H1 (cell line): ENCODE results near the gene GABRA6. TPM values are rescaled to one million over a fixed set of nuclear protein-coding genes. Genes with fewer than 3 reads are reported as not detected.

ENCODE experiments used
- CTCF ChIA-PET: fragments of 300-600 bp; sonication (Branson Sonifier 250); formaldehyde crosslinking; loops from one replicate; lab custom pipeline; 2021; ENCODE audit not compliant: partially characterized antibody; lab: Charles Lee
- POLR2A ChIA-PET: fragments of 300-600 bp; sonication (Branson Sonifier 250); formaldehyde crosslinking; loops from one replicate; lab custom pipeline; 2021; ENCODE audit warnings: inconsistent platforms; ENCODE audit not compliant: partially characterized antibody; lab: Charles Lee
- DNase-seq, 2 experiments: peaks; one replicate each; pipeline versions ENCODE4 v3.0.0 to v3.0.0-alpha.2; 2010 to 2022; ENCODE audit warnings: low spot score in 2 of 2, low read depth in 1 of 2, mixed read lengths in 1 of 2
- FAIRE-seq: peaks from 2 replicates; lab custom pipeline; 2011; peaks lifted over from hg19 to GRCh38; lab: Jason Lieb, UNC
- H2AFZ ChIP-seq: 2 replicates; pipeline ENCODE4 v1.8.1; 2012; ENCODE audit warnings: low read length, inconsistent platforms
- H2AK5ac ChIP-seq: 2 replicates; pipeline ENCODE4 v1.6.1; 2013; ENCODE audit warnings: low read depth, low read length
- H2BK120ac ChIP-seq: replicated peaks from 2 replicates; pipeline ENCODE3; 2013; ENCODE audit warnings: low read depth, low read length, inconsistent platforms
- H2BK12ac ChIP-seq: 2 replicates; pipeline ENCODE4 v1.6.1; 2013; ENCODE audit warnings: low read depth, low read length
- H2BK15ac ChIP-seq: 2 replicates; pipeline ENCODE4 v1.6.1; 2013; ENCODE audit warnings: low read length
- H2BK20ac ChIP-seq: 2 replicates; pipeline ENCODE4 v1.6.1; 2013; ENCODE audit warnings: low read length
- H2BK5ac ChIP-seq: 2 replicates; pipeline ENCODE4 v1.6.1; 2013; ENCODE audit warnings: low read depth, low read length
- H3K14ac ChIP-seq: 2 replicates; pipeline ENCODE4 v1.6.1; 2013; ENCODE audit warnings: inconsistent platforms; ENCODE audit not compliant: insufficient read length
- H3K18ac ChIP-seq: 2 replicates; pipeline ENCODE4 v1.6.1; 2013; ENCODE audit warnings: low read length; ENCODE audit errors: extremely low read depth
- H3K23ac ChIP-seq: 2 replicates; pipeline ENCODE4 v1.6.1; 2013; ENCODE audit warnings: inconsistent platforms; ENCODE audit not compliant: insufficient read length
- H3K23me2 ChIP-seq: 2 replicates; pipeline ENCODE4 v1.6.1; 2013; ENCODE audit warnings: low read depth, low read length
- H3K27ac ChIP-seq: 2 replicates; pipeline ENCODE4 v1.6.1; 2011; ENCODE audit warnings: low read depth, low read length, inconsistent platforms
- H3K27me3 ChIP-seq, 4 experiments: replicated peaks in 1 of 4; 1 replicate in 1 of 4; 2 replicates in 3 of 4; pipeline versions ENCODE4 v1.6.1 to v1.8.1; 2011 to 2013; ENCODE audit warnings: low read length in 3 of 4, mild to moderate bottlenecking in 3 of 4, inconsistent platforms in 2 of 4, mixed read lengths in 2 of 4, moderate library complexity in 1 of 4; ENCODE audit not compliant: control insufficient read depth in 3 of 4, insufficient read depth in 3 of 4; ENCODE audit errors: extremely low read depth in 1 of 4
- H3K36me3 ChIP-seq, 4 experiments: 2 replicates each; pipeline versions ENCODE4 v1.6.1 to v1.8.1; 2011 to 2013; ENCODE audit warnings: mild to moderate bottlenecking in 4 of 4, low read length in 3 of 4, moderate library complexity in 2 of 4, control low read depth in 1 of 4, inconsistent platforms in 1 of 4; ENCODE audit not compliant: insufficient read depth in 4 of 4, control insufficient read depth in 2 of 4
- H3K4ac ChIP-seq: replicated peaks from 2 replicates; pipeline ENCODE3; 2013; ENCODE audit warnings: low read length, low read depth, mixed read lengths, inconsistent platforms; ENCODE audit not compliant: insufficient read length
- H3K4me1 ChIP-seq, 4 experiments: replicated peaks in 1 of 4; 1 replicate in 1 of 4; 2 replicates in 3 of 4; pipeline versions ENCODE4 v1.6.1 to v1.8.1; 2011 to 2013; ENCODE audit warnings: low read length in 3 of 4, inconsistent platforms in 2 of 4, mixed read lengths in 1 of 4; ENCODE audit not compliant: insufficient read depth in 4 of 4, control insufficient read depth in 3 of 4
- H3K4me2 ChIP-seq, 2 experiments: 2 replicates each; pipeline versions ENCODE4 v1.6.1 to v1.8.1; 2011 to 2013; ENCODE audit warnings: low read depth in 2 of 2, low read length in 2 of 2, control low read depth in 1 of 2, inconsistent platforms in 1 of 2, mild to moderate bottlenecking in 1 of 2; ENCODE audit not compliant: insufficient read depth in 1 of 2
- H3K4me3 ChIP-seq, 4 experiments: fragments of 200-600, 300-600 bp in 1 of 4; sonication (generic), shearing (Covaris generic), sonication (Bioruptor Twin) in 1 of 4; 2 replicates each; pipeline versions ENCODE4 v1.5.1 to v1.8.1; 2011 to 2016; ENCODE audit warnings: low read length in 4 of 4, low read depth in 3 of 4, control low read depth in 2 of 4, inconsistent platforms in 2 of 4, mild to moderate bottlenecking in 2 of 4, mixed read lengths in 1 of 4, moderate library complexity in 1 of 4; ENCODE audit not compliant: insufficient read depth in 2 of 4; ENCODE audit errors: extremely low read depth in 1 of 4
- H3K56ac ChIP-seq: replicated peaks from 2 replicates; pipeline ENCODE3; 2013; ENCODE audit warnings: low read depth, mild to moderate bottlenecking, mixed read lengths, low read length, inconsistent platforms; ENCODE audit not compliant: insufficient read length
- H3K79me1 ChIP-seq: 2 replicates; pipeline ENCODE4 v1.6.1; 2013; ENCODE audit warnings: low read depth, low read length, control low read depth
- H3K79me2 ChIP-seq, 2 experiments: 2 replicates each; pipeline versions ENCODE4 v1.6.1 to v1.8.1; 2012 to 2013; ENCODE audit warnings: low read length in 2 of 2, mild to moderate bottlenecking in 2 of 2, inconsistent platforms in 1 of 2; ENCODE audit not compliant: insufficient read depth in 2 of 2, control insufficient read depth in 1 of 2
- H3K9ac ChIP-seq, 4 experiments: replicated peaks in 1 of 4; 1 replicate in 1 of 4; 2 replicates in 3 of 4; pipeline versions ENCODE4 v1.6.1 to v1.8.1; 2011 to 2013; ENCODE audit warnings: low read depth in 3 of 4, low read length in 3 of 4, control low read depth in 2 of 4, mild to moderate bottlenecking in 2 of 4, moderate library complexity in 2 of 4, inconsistent platforms in 1 of 4; ENCODE audit errors: extremely low read depth in 1 of 4
- H3K9me3 ChIP-seq, 2 experiments: 2 replicates each; pipeline versions ENCODE4 v1.6.1 to v1.8.1; 2012 to 2013; ENCODE audit warnings: mild to moderate bottlenecking in 2 of 2, moderate library complexity in 2 of 2, control low read depth in 1 of 2, inconsistent platforms in 1 of 2, low read depth in 1 of 2, low read length in 1 of 2, mixed read lengths in 1 of 2; ENCODE audit not compliant: insufficient read depth in 2 of 2
- H4K20me1 ChIP-seq, 2 experiments: replicated peaks in 1 of 2; 2 replicates each; pipeline versions ENCODE3 to v1.8.1; 2011 to 2013; ENCODE audit warnings: inconsistent platforms in 2 of 2, low read length in 2 of 2, mild to moderate bottlenecking in 1 of 2; ENCODE audit not compliant: insufficient read depth in 2 of 2, control insufficient read depth in 1 of 2
- H4K5ac ChIP-seq: 2 replicates; pipeline ENCODE4 v1.6.1; 2013; ENCODE audit warnings: low read length, low read depth, mixed read lengths, inconsistent platforms; ENCODE audit not compliant: insufficient read length
- H4K8ac ChIP-seq: 2 replicates; pipeline ENCODE4 v1.8.0; 2013; ENCODE audit warnings: mild to moderate bottlenecking, moderate library complexity, low read length, inconsistent platforms; ENCODE audit not compliant: insufficient read depth; ENCODE audit errors: extremely low read depth
- H4K91ac ChIP-seq: replicated peaks from 2 replicates; pipeline ENCODE3; 2013; ENCODE audit warnings: low read length, mixed read lengths, inconsistent platforms; ENCODE audit not compliant: insufficient read length
- ASH2L ChIP-seq: fragments of 200-600, 300-600 bp; sonication (generic); IDR thresholded peaks from one replicate; pipeline ENCODE4 v1.7.1; 2017; ENCODE audit warnings: low read length
- RFX5 ChIP-seq: IDR thresholded peaks from 2 replicates; pipeline ENCODE4 v1.6.1; 2011; ENCODE audit warnings: low read depth, low read length, improper control_type of control experiment, borderline replicate concordance
- WGBS, 2 experiments: shearing (Covaris generic) in 1 of 2; methylation state at CpG; one replicate each; pipeline versions ENCODE4 v1.1.6 to v1.1.7; 2013 to 2015; ENCODE audit warnings: low lambda C conversion rate in 2 of 2, mixed read lengths in 2 of 2, inconsistent platforms in 1 of 2, low coverage in 1 of 2, missing lambda C conversion rate in 1 of 2; ENCODE audit not compliant: insufficient replicate concordance in 2 of 2, insufficient coverage in 1 of 2, insufficient read length in 1 of 2; ENCODE audit errors: extremely low coverage in 1 of 2, missing lambda C conversion rate in 1 of 2; 5-methylcytosine and 5-hydroxymethylcytosine counted together
- polyA plus RNA-seq, 7 experiments: library from polyadenylated mRNA; depleted of rRNA in 3 of 7; stranded (reverse) in 5 of 7; unstranded in 2 of 7; fragments of >200 nt in 5 of 7; fragments of 200-250 nt in 2 of 7; gene quantifications; 1 replicate in 5 of 7; 2 replicates in 1 of 7; 4 replicates in 1 of 7; pipeline versions ENCODE4 v1.2.1 to v1.2.3, GENCODE V29; 2011 to 2013; ENCODE audit warnings: missing spikeins in 2 of 7, mixed read lengths in 2 of 7
- total RNA-seq: library from RNA; stranded (reverse); fragmentation: NEBNext Ultra II Directional; extraction: Animal tissue kit (Norgen Biotek cat#: 25700); gene quantifications from 2 replicates; pipeline ENCODE4 v1.2.1, GENCODE V29; 2021

Gene GABRA6
- total and polyA plus RNA-seq, 2 of the 8 experiments (the other 6 are each of a cell fraction or from before 2014, with no cell fraction given): not detected

DNA sequence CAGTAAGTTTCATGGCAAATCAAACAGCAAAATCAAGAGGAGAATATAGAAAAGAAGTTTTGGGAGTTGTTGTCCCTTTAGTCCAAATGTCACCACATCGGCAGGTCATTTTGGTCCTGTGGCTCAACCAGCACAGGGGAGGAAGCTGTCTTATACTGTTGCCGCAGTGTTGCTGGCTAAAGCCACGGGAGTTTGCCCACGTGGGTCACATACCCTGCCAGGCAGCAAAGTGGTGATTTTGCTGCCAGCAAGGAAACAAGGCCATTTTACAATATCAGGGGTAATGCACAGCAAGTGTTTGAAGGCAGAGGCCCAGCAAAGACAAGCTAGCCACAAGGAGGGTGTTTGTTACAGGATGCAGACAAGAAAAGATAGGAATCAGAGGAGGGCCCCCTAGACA is 14.5 kb downstream of the GABRA6 start:
- H2BK12ac ChIP-seq: no peak overlapping the region
- H3K79me1 ChIP-seq: no peaks in the 10 kb centered on the region
- H3K79me2 ChIP-seq: no peaks in the 10 kb centered on the region
- peaks cover 0 to 9% (median 5%) of the 10 kb centered on the region in 4 experiments; a peak in 4 of 7 replicates for H3K4me1 ChIP-seq
- H2BK120ac ChIP-seq: no peak overlapping the region
- H4K20me1 ChIP-seq: no peaks in the 10 kb centered on the region
- CTCF ChIA-PET: no interaction called here
- no peak overlapping the region for H2BK20ac ChIP-seq
- no peak overlapping the region for H3K18ac ChIP-seq
- no peak overlapping the region for H2BK5ac ChIP-seq
- H2AK5ac ChIP-seq: no peak overlapping the region
- H3K27me3 ChIP-seq: peaks cover 0 to 1% (median 0%) of the 10 kb centered on the region in 4 experiments; a peak in 1 of 7 replicates
- no peak overlapping the region for H4K91ac ChIP-seq
- no peak overlapping the region for H3K56ac ChIP-seq
- no peaks in the 10 kb centered on the region for H3K9me3 ChIP-seq
- WGBS, 2 experiments: 91% methylated on average over 4 of the region's 4 CpGs; no CpG with 5 or more reads in 1 of the 2 experiments
- H2BK15ac ChIP-seq: no peak overlapping the region
- no peak overlapping the region for H3K9ac ChIP-seq
- no peak for DNase-seq
- H3K23me2 ChIP-seq: no peaks in the 10 kb centered on the region
- POLR2A ChIA-PET: no interaction called here
- H3K4me3 ChIP-seq: no peak overlapping the region
- no peak overlapping the region for H3K27ac ChIP-seq
- FAIRE-seq: no peak
- no peak overlapping the region for H3K14ac ChIP-seq
- no peak overlapping the region for H3K4ac ChIP-seq
- H3K23ac ChIP-seq: no peak overlapping the region
- H3K36me3 ChIP-seq: no peaks in the 10 kb centered on the region
- no peak overlapping the region; the same call in 1 of the 2 replicates for H4K8ac ChIP-seq
- H3K4me2 ChIP-seq: no peak overlapping the region
- no peak overlapping the region for H4K5ac ChIP-seq
- no peak overlapping the region; the same call in 1 of the 2 replicates for H2AFZ ChIP-seq
- no peak for TF ChIP-seq ASH2L
- TF ChIP-seq RFX5: no peak
